Measurements from ENCODE around the gene EIF2B1. TPM values are rescaled to one million over a fixed set of nuclear protein-coding genes. Genes with fewer than 3 reads are reported as not detected.

Gene EIF2B1
- total RNA-seq, 1 experiment from 2014 or later = 70.8 TPM

- ChIA-PET POLR2A (ENCODE audit: unreplicated experiment) (no interaction called here), CTCF (no interaction called here)
- Histone ChIP-seq H3K9ac (ENCODE audit: low read length) (peak overlapping the region; percentile 99), H3K4me2 (ENCODE audit: low read length) (peak overlapping the region; percentile 96), H3K27ac (ENCODE audit: low read length) (no peak overlapping the region), H2AFZ (ENCODE audit: low read length) (peak overlapping the region; percentile 73), H3K9me3 (ENCODE audit: low read length) (no peaks in the 10 kb centered on the region), H3K36me3 (ENCODE audit: low read depth, low read length) (peaks cover 45% of the 10 kb centered on the region), H3K9me2 (replicated peaks; ENCODE audit: low read length) (no peaks in the 10 kb centered on the region), H3K27me3 (ENCODE audit: low read length) (no peaks in the 10 kb centered on the region), H4K20me1 (ENCODE audit: low read length) (0 out of 2 replicates have a peak, but pooled peaks cover 10% of the 10 kb centered on the region), H3K4me3 (ENCODE audit: low read length) (peak overlapping the region; percentile 85), H3K4me1 (ENCODE audit: insufficient read depth, low read length) (peaks cover 6% of the 10 kb centered on the region; the same call in 1 of the 2 replicates), H3K79me2 (ENCODE audit: low read length) (peaks cover 62% of the 10 kb centered on the region), H3F3A (ENCODE audit: low read length, unreplicated experiment) (no peaks in the 10 kb centered on the region)
- intact Hi-C loops (cut with micrococcal nuclease) = no loop called here
- DNase-seq = no peak
- BruUV-seq (replicated peaks) = TSS peak; percentile 43
- no peak for TF ChIP-seq CTCF (conservative IDR thresholded peaks at IDR 0.05; ENCODE audit: low read depth, low read length)
- no peak for TF ChIP-seq EZH2 (IDR thresholded peaks at IDR 0.05; ENCODE audit: low read length, unreplicated experiment)
- TF ChIP-seq EZH2phosphoT487 (IDR thresholded peaks at IDR 0.05; ENCODE audit: borderline replicate concordance, low read length) = no peak
- peak; percentile 4; the same call in 1 of the 2 replicates for ATAC-seq
Measured at GRCh38 chr12:123602651-123603195, 30.8 kb downstream of the EIF2B1 start.

- Histone ChIP-seq H3K9me2 (replicated peaks; ENCODE audit: low read length) (no peaks in the 10 kb centered on the region), H3K4me3 (ENCODE audit: low read length) (peak within 1 kb of the TSS; percentile 85), H3K9me3 (ENCODE audit: low read length) (no peaks in the 10 kb centered on the region), H3K9ac (ENCODE audit: low read length) (peak within 1 kb of the TSS; percentile 99), H3F3A (ENCODE audit: low read length, unreplicated experiment) (no peaks in the 10 kb centered on the region), H3K36me3 (ENCODE audit: low read depth, low read length) (peaks cover 44% of the 10 kb centered on the region), H2AFZ (ENCODE audit: low read length) (peak within 1 kb of the TSS; percentile 73), H3K27ac (ENCODE audit: low read length) (peak within 1 kb of the TSS; percentile 42), H3K27me3 (ENCODE audit: low read length) (no peaks in the 10 kb centered on the region), H3K4me2 (ENCODE audit: low read length) (peak within 1 kb of the TSS; percentile 96), H4K20me1 (ENCODE audit: low read length) (0 out of 2 replicates have a peak, but pooled peaks cover 4% of the 10 kb centered on the region), H3K4me1 (ENCODE audit: insufficient read depth, low read length) (peaks cover 6% of the 10 kb centered on the region; the same call in 1 of the 2 replicates), H3K79me2 (ENCODE audit: low read length) (peaks cover 53% of the 10 kb centered on the region)
- ChIA-PET CTCF (interaction anchor here (0.6 kb wide), 1 partner anchor 163 kb away, joined by 20 read pairs; no protein-coding TSS in a partner anchor), POLR2A (ENCODE audit: unreplicated experiment) (interaction anchor here (0.8 kb wide), 1 partner anchor 10 kb away, joined by 4 read pairs; no protein-coding TSS in a partner anchor)
- intact Hi-C loops (cut with micrococcal nuclease) = no loop called here
- TSS peak; percentile 88 for BruUV-seq (replicated peaks)
- ATAC-seq (peak; percentile 90), DNase-seq (peak; percentile 86)
- no peak for TF ChIP-seq EZH2 (IDR thresholded peaks at IDR 0.05; ENCODE audit: low read length, unreplicated experiment)
- peak; percentile 54 for TF ChIP-seq CTCF (conservative IDR thresholded peaks at IDR 0.05; ENCODE audit: low read depth, low read length)
Measured at GRCh38 chr12:123601602-123602489, 31.6 kb downstream of the EIF2B1 start, which contains the start of gene DDX55. Gene DDX55, plus strand, starts transcription at chr12:123602099. Its CDS starts 50 bp downstream, at chr12:123602149.
